ENCODE data around the gene MAFB. TPM values are rescaled to one million over a fixed set of nuclear protein-coding genes. Genes with fewer than 3 reads are reported as not detected.

MAFB gene
- total RNA-seq, 2 experiments from 2014 or later, result 3.3 to 3.7 TPM

DNA sequence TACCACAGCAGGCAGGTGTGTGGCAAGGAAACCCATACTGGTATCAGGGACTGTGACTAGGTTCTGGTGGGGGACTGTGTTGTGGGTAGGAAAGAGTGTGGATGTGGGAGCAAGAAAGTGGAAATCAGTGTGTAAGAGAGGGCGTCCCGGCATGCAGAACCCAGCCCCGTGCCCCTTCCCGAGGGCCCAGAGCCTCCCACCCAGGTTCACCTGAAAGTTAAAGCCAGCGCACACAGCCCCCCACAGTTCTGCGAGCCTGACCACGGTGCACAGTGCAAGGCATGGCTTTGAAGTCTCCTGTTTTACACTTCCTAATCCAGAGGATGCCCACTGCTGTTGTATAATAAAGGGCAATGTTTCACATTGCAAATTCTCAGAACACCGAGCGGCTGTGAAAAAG, 22.7 kb downstream of the MAFB start:
- peaks cover 0 to 4% of the 10 kb centered on the region in 2 experiments for H3K9me3 ChIP-seq (ENCODE audit: control insufficient read depth in 1 of 2, insufficient read depth in 1 of 2, low read length in 2 of 2)
- no peaks in the 10 kb centered on the region for H3K9me3 Mint-ChIP-seq
- no peak for DNase-seq
- no peak overlapping the region for H3K4me3 Mint-ChIP-seq
- TF ChIP-seq, protein P1, sequence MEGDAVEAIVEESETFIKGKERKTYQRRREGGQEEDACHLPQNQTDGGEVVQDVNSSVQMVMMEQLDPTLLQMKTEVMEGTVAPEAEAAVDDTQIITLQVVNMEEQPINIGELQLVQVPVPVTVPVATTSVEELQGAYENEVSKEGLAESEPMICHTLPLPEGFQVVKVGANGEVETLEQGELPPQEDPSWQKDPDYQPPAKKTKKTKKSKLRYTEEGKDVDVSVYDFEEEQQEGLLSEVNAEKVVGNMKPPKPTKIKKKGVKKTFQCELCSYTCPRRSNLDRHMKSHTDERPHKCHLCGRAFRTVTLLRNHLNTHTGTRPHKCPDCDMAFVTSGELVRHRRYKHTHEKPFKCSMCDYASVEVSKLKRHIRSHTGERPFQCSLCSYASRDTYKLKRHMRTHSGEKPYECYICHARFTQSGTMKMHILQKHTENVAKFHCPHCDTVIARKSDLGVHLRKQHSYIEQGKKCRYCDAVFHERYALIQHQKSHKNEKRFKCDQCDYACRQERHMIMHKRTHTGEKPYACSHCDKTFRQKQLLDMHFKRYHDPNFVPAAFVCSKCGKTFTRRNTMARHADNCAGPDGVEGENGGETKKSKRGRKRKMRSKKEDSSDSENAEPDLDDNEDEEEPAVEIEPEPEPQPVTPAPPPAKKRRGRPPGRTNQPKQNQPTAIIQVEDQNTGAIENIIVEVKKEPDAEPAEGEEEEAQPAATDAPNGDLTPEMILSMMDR (IDR thresholded peaks at IDR 0.05), result no peak
- peaks cover 9% of the 10 kb centered on the region for H3K27me3 Mint-ChIP-seq
- H3K27ac Mint-ChIP-seq, result no peak overlapping the region
- no peaks in the 10 kb centered on the region for H3K36me3 Mint-ChIP-seq (ENCODE audit: low read depth)
- H3K27me3 ChIP-seq (ENCODE audit: control insufficient read depth in 1 of 2, insufficient read depth in 2 of 2, low read length in 2 of 2), result no peaks in the 10 kb centered on the region
- no peaks in the 10 kb centered on the region for H3K4me1 ChIP-seq (ENCODE audit: insufficient read depth, low read length)
- no peak overlapping the region for H3K27ac ChIP-seq (ENCODE audit: low read depth in 1 of 2, low read length in 2 of 2)
- ATAC-seq (ENCODE audit: poor library complexity), result no peak
- no peak overlapping the region for H3K4me3 ChIP-seq (ENCODE audit: low read length)
- ChIA-PET POLR2A (no interaction called here), CTCF (no interaction called here)
- no peaks in the 10 kb centered on the region for H3K36me3 ChIP-seq (ENCODE audit: insufficient read depth, low read length)
- intact Hi-C loops (cut with DNase I, micrococcal nuclease), result no loop called here
- H3K4me1 Mint-ChIP-seq (ENCODE audit: low read depth), result no peaks in the 10 kb centered on the region

GRCh38 chr20:40664891-40665290, 24.1 kb downstream of the MAFB start:
- H3K27ac ChIP-seq (ENCODE audit: low read depth in 1 of 2, low read length in 2 of 2), result no peak overlapping the region
- Mint-ChIP-seq H3K4me1 (ENCODE audit: low read depth) (no peaks in the 10 kb centered on the region), H3K36me3 (ENCODE audit: low read depth) (no peaks in the 10 kb centered on the region), H3K4me3 (no peak overlapping the region), H3K27ac (no peak overlapping the region), H3K9me3 (no peaks in the 10 kb centered on the region), H3K27me3 (peaks cover 9% of the 10 kb centered on the region)
- H3K4me3 ChIP-seq (ENCODE audit: low read length), result no peak overlapping the region
- no peaks in the 10 kb centered on the region for H3K4me1 ChIP-seq (ENCODE audit: insufficient read depth, low read length)
- no peak for DNase-seq
- peaks cover 0 to 4% of the 10 kb centered on the region in 2 experiments for H3K9me3 ChIP-seq (ENCODE audit: control insufficient read depth in 1 of 2, insufficient read depth in 1 of 2, low read length in 2 of 2)
- TF ChIP-seq, protein P1 (IDR thresholded peaks at IDR 0.05), result no peak
- CTCF ChIA-PET, result no interaction called here
- intact Hi-C loops (cut with DNase I, micrococcal nuclease), result no loop called here
- no peaks in the 10 kb centered on the region for H3K27me3 ChIP-seq (ENCODE audit: control insufficient read depth in 1 of 2, insufficient read depth in 2 of 2, low read length in 2 of 2)
- POLR2A ChIA-PET, result no interaction called here
- no peaks in the 10 kb centered on the region for H3K36me3 ChIP-seq (ENCODE audit: insufficient read depth, low read length)
- ATAC-seq (ENCODE audit: poor library complexity), result no peak

DNA sequence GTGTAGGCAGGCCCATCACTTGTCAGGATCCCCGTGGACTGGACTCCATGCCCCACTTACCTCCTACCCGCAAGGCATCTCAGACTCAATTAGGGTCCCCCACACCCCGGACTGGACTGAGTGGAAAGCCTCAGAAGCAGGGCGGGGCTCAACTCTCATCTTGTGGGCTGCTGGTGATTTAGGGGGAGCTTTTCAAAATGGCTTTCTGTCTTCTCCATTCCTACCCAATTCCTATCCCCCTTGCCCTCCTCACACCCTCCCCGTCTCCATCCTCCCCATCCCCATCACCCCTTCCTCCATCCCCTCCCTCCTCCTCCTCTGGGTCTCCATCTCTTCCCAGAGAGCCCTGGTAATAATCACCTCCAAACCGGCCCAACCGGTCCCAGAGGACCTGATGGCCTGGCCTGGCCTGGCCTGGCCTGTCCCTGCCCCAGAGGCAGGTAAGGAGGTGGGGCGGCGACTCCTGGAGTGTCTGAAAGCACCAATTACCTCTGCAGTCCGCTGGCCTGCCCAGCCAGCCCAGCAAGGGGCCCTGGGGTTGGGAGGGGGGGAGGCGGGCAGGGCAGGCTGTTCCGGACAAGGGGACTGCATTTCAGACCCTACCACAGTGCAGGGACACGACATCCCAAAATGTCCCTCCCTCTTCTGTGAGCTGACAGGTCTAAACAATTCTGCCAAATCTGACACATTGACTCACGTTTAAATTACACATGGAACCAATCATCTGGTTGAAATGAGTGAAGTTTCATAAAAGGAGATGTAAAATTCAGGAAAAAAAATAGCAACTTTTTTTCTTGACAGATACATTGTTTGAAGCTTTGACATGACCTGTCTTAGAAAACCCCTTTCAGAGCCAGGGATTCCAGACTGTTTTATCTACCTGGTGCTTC, 24.8 kb downstream of the MAFB start:
- Histone ChIP-seq H3K36me3 (ENCODE audit: insufficient read depth, low read length) (no peaks in the 10 kb centered on the region), H3K4me1 (ENCODE audit: insufficient read depth, low read length) (no peaks in the 10 kb centered on the region), H3K4me3 (ENCODE audit: low read length) (no peak overlapping the region), H3K27ac (ENCODE audit: low read depth in 1 of 2, low read length in 2 of 2) (no peak overlapping the region), H3K27me3 (ENCODE audit: control insufficient read depth in 1 of 2, insufficient read depth in 2 of 2, low read length in 2 of 2) (no peaks in the 10 kb centered on the region), H3K9me3 (ENCODE audit: control insufficient read depth in 1 of 2, insufficient read depth in 1 of 2, low read length in 2 of 2) (no peaks in the 10 kb centered on the region)
- no peaks in the 10 kb centered on the region for H3K4me1 Mint-ChIP-seq (ENCODE audit: low read depth)
- TF ChIP-seq, protein P1 (IDR thresholded peaks at IDR 0.05), result no peak
- no peak for DNase-seq
- H3K4me3 Mint-ChIP-seq, result no peak overlapping the region
- no peaks in the 10 kb centered on the region for H3K9me3 Mint-ChIP-seq
- CTCF ChIA-PET, result no interaction called here
- no peak for ATAC-seq (ENCODE audit: poor library complexity)
- no peaks in the 10 kb centered on the region for H3K36me3 Mint-ChIP-seq (ENCODE audit: low read depth)
- no peak overlapping the region for H3K27ac Mint-ChIP-seq
- peaks cover 9% of the 10 kb centered on the region for H3K27me3 Mint-ChIP-seq
- POLR2A ChIA-PET, result no interaction called here
- intact Hi-C loops (cut with DNase I, micrococcal nuclease), result no loop called here
